Kidney epithelial cell (primary cell): ENCODE data around the gene DEFB119. TPM values are rescaled to one million over a fixed set of nuclear protein-coding genes. Genes with fewer than 3 reads are reported as not detected.
"Not testable (repeated sequence)": the region's sequence is repeated elsewhere in the genome, so short reads cannot be mapped to it uniquely, and the experiment has no call there.

Experiments
- DNase-seq: peaks from one replicate; pipeline ENCODE4 v3.0.0-alpha.2; 2010; ENCODE audit warnings: low read depth
- H3K27me3 ChIP-seq: 2 replicates; pipeline ENCODE4 v1.6.0; 2011; ENCODE audit warnings: low read length; ENCODE audit not compliant: control insufficient read depth, insufficient read depth
- H3K36me3 ChIP-seq: 2 replicates; pipeline ENCODE4 v1.5.1; 2011; ENCODE audit warnings: low read length; ENCODE audit not compliant: control insufficient read depth, insufficient read depth
- H3K4me3 ChIP-seq: 2 replicates; pipeline ENCODE4 v1.5.1; 2011; ENCODE audit warnings: low read depth, mild to moderate bottlenecking, control low read depth, low read length
- CTCF ChIP-seq: IDR thresholded peaks from 2 replicates; pipeline ENCODE4 v1.5.1; 2011; ENCODE audit warnings: mild to moderate bottlenecking, moderate library complexity, low read length, control low read depth, inconsistent platforms; ENCODE audit not compliant: insufficient read depth, poor library complexity, severe bottlenecking
- total RNA-seq: library from RNA; depleted of rRNA; stranded (reverse); fragments of >200 nt; gene quantifications from 2 replicates; pipeline ENCODE4 v1.2.3, GENCODE V29; 2015

Gene DEFB119
- total RNA-seq: not detected in 2 replicates

GRCh38 chr20:31390490-31390889 lies at the start of gene DEFB119:
Gene DEFB119 (minus strand): TSS chr20:31390590. CDS start chr20:31390483, 107 bp downstream.
- no peak for DNase-seq
- H3K36me3 ChIP-seq: no peaks in the 10 kb centered on the region
- no peaks in the 10 kb centered on the region for H3K27me3 ChIP-seq
- H3K4me3 ChIP-seq: no peak within 1 kb of the TSS
- no peak for TF ChIP-seq CTCF

GRCh38 chr20:31430568-31431115 lies 40.3 kb upstream of the DEFB119 start:
- no peak for TF ChIP-seq CTCF
- H3K27me3 ChIP-seq: no peaks in the 10 kb centered on the region

GRCh38 chr20:31427576-31427975 lies 37.2 kb upstream of the DEFB119 start:
- not testable (repeated sequence) for DNase-seq, H3K36me3 ChIP-seq, H3K27me3 ChIP-seq, H3K4me3 ChIP-seq

More at GRCh38 chr20:31430568-31431115, 40.3 kb upstream of the DEFB119 start:
- H3K4me3 ChIP-seq: no peak overlapping the region
- DNase-seq: no peak
- no peaks in the 10 kb centered on the region for H3K36me3 ChIP-seq

GRCh38 chr20:31426891-31427551 lies 36.6 kb upstream of the DEFB119 start:
- not testable (repeated sequence) for H3K27me3 ChIP-seq

GRCh38 chr20:31425797-31426196 lies 35.4 kb upstream of the DEFB119 start:
- DNase-seq: no peak
- no peaks in the 10 kb centered on the region for H3K27me3 ChIP-seq
- no peak overlapping the region for H3K4me3 ChIP-seq
- no peak for TF ChIP-seq CTCF
- no peaks in the 10 kb centered on the region for H3K36me3 ChIP-seq

More at GRCh38 chr20:31426891-31427551, 36.6 kb upstream of the DEFB119 start:
- not testable (repeated sequence) for DNase-seq, H3K36me3 ChIP-seq, H3K4me3 ChIP-seq

GRCh38 chr20:31418307-31418706 lies 27.9 kb upstream of the DEFB119 start:
- Histone ChIP-seq H3K36me3 (no peaks in the 10 kb centered on the region), H3K27me3 (no peaks in the 10 kb centered on the region), H3K4me3 (no peak overlapping the region)
- DNase-seq: no peak
- TF ChIP-seq CTCF: no peak

- no peaks in the 10 kb centered on the region for H3K27me3 ChIP-seq
- H3K36me3 ChIP-seq: no peaks in the 10 kb centered on the region
- DNase-seq: no peak
- no peak for TF ChIP-seq CTCF
- no peak overlapping the region for H3K4me3 ChIP-seq
These were observed 25.3 kb upstream of the DEFB119 start for GRCh38 chr20:31415653-31416052.
